A549 (cell line): ENCODE measurements around the gene TUBB6.

Experiments used
- BHLHE40 ChIP-seq: IDR thresholded peaks from 2 replicates; pipeline ENCODE4 v1.6.1; 2012; ENCODE audit warnings: low read depth, low read length, inconsistent platforms
- CBX8 ChIP-seq: fragments of 200-600 bp; sonication (generic); IDR thresholded peaks from 2 replicates; pipeline ENCODE4 v1.6.1; 2016
- CHD4 ChIP-seq: fragments of 200-600 bp; sonication (generic); IDR thresholded peaks from 2 replicates; pipeline ENCODE4 v1.6.1; 2016; ENCODE audit warnings: antibody characterized with exemption, mild to moderate bottlenecking, borderline replicate concordance
- CTCF ChIP-seq: fragments of >200 bp; sonication (Bioruptor Twin); formaldehyde crosslinking; IDR thresholded peaks from 3 replicates; pipeline ENCODE4 v1.5.1; 2016
- EHMT2 ChIP-seq: fragments of 200-600 bp; sonication (generic); IDR thresholded peaks from 2 replicates; pipeline ENCODE4 v1.6.1; 2016; ENCODE audit warnings: antibody characterized with exemption, low read depth, mild to moderate bottlenecking, moderate library complexity
- NR3C1 ChIP-seq: fragments of >200 bp; sonication (Bioruptor Twin); formaldehyde crosslinking; IDR thresholded peaks from 3 replicates; pipeline ENCODE4 v1.6.1; 2017
- POLR2A ChIP-seq: IDR thresholded peaks from 2 replicates; pipeline ENCODE4 v1.6.1; 2012; ENCODE audit warnings: mild to moderate bottlenecking, low read length
- RAD21 ChIP-seq, 2 experiments: fragments of >200 bp in 1 of 2; sonication (Bioruptor Twin) in 1 of 2; formaldehyde crosslinking in 1 of 2; IDR thresholded peaks in 1 of 2; conservative IDR thresholded peaks in 1 of 2; 2 replicates in 1 of 2; 3 replicates in 1 of 2; pipeline ENCODE4 v1.6.1; 2012 to 2018; ENCODE audit warnings: inconsistent platforms in 1 of 2
- RCOR1 ChIP-seq: fragments of 150-350 bp; IDR thresholded peaks from 2 replicates; pipeline ENCODE4 v1.6.1; 2014; ENCODE audit warnings: antibody characterized with exemption, low read length, low read depth
- ZC3H11A ChIP-seq: fragments of 450-650 bp; IDR thresholded peaks from 2 replicates; pipeline ENCODE4 v1.6.1; 2014; ENCODE audit warnings: antibody characterized with exemption, mild to moderate bottlenecking
- ZFP36 ChIP-seq: fragments of 450-650 bp; IDR thresholded peaks from 2 replicates; pipeline ENCODE4 v1.6.1; 2014; ENCODE audit warnings: borderline replicate concordance; ENCODE audit not compliant: partially characterized antibody

- TF ChIP-seq CTCF, result no peak
- no peak for TF ChIP-seq NR3C1
- TF ChIP-seq ZC3H11A, result no peak
- no peak for TF ChIP-seq CHD4
- TF ChIP-seq CBX8, result no peak
- no peak for TF ChIP-seq ZFP36
- no peak for TF ChIP-seq BHLHE40
- TF ChIP-seq POLR2A, result no peak
- no peak for TF ChIP-seq EHMT2
- no peak for TF ChIP-seq RCOR1
- TF ChIP-seq RAD21 (conservative IDR thresholded peaks at IDR 0.05 in 1 of 2, IDR thresholded peaks at IDR 0.05 in 1 of 2), result no peak
Observed at GRCh38 chr18:12346240-12346565, 38.2 kb downstream of the TUBB6 start.
